ENCODE results near the gene MTHFD1L.

GRCh38 chr6:150878347-150879213, 13.1 kb downstream of the MTHFD1L start:
- no peak for TF ChIP-seq ELF4 (IDR thresholded peaks at IDR 0.05)
- TF ChIP-seq PKNOX1 (IDR thresholded peaks at IDR 0.05): no peak
- no peak for TF ChIP-seq FOXA1 (IDR thresholded peaks at IDR 0.05)
- TF ChIP-seq CTBP1 (IDR thresholded peaks at IDR 0.05; ENCODE audit: borderline replicate concordance): no peak
- no peak for TF ChIP-seq SUZ12 (IDR thresholded peaks at IDR 0.05)
- no peak for TF ChIP-seq ARNT (IDR thresholded peaks at IDR 0.05)
- TF ChIP-seq FOXK2 (IDR thresholded peaks at IDR 0.05): no peak
- no peak for TF ChIP-seq SP1 (IDR thresholded peaks at IDR 0.05)
- TF ChIP-seq HDGF (IDR thresholded peaks at IDR 0.05; ENCODE audit: borderline replicate concordance): no peak
- TF ChIP-seq BHLHE40 (IDR thresholded peaks at IDR 0.05; ENCODE audit: borderline replicate concordance): no peak
- no peak for TF ChIP-seq FOXM1 (IDR thresholded peaks at IDR 0.05; ENCODE audit: borderline replicate concordance)
- no peak for TF ChIP-seq NFRKB (IDR thresholded peaks at IDR 0.05)
- no peak for TF ChIP-seq TARDBP (IDR thresholded peaks at IDR 0.05)
